AG09319 (cell line): Measurements from ENCODE around the gene PSMD11.
"Not testable (repeated sequence)": the region's sequence is repeated elsewhere in the genome, so short reads cannot be mapped to it uniquely, and the experiment has no call there.

Experiments
- DNase-seq: peaks from one replicate; pipeline ENCODE4 v3.0.0-alpha.2; 2010; ENCODE audit warnings: low read depth; ENCODE audit errors: extremely low read depth
- CTCF ChIP-seq: IDR thresholded peaks from 2 replicates; pipeline ENCODE4 v1.5.1; 2011; ENCODE audit warnings: low read depth, mild to moderate bottlenecking, inconsistent platforms, low read length, moderate library complexity

The PSMD11 gene

GRCh38 chr17:32443827-32444300 lies 446 bp upstream of the PSMD11 start:
- DNase-seq, result no peak

GRCh38 chr17:32445074-32445415 lies 735 bp downstream of the PSMD11 start:
- no peak for DNase-seq
- TF ChIP-seq CTCF, result no peak

More at GRCh38 chr17:32443827-32444300, 446 bp upstream of the PSMD11 start:
- no peak for TF ChIP-seq CTCF

GRCh38 chr17:32445497-32445896 lies 1.2 kb downstream of the PSMD11 start:
- no peak for DNase-seq

GRCh38 chr17:32445971-32446370 lies 1.7 kb downstream of the PSMD11 start:
- no peak for TF ChIP-seq CTCF
- DNase-seq, result no peak

More at GRCh38 chr17:32445497-32445896, 1.2 kb downstream of the PSMD11 start:
- no peak for TF ChIP-seq CTCF

- DNase-seq, result no peak
- no peak for TF ChIP-seq CTCF
Measured at GRCh38 chr17:32446949-32447348, 2.6 kb downstream of the PSMD11 start.

- no peak for DNase-seq
Measured at GRCh38 chr17:32449963-32450362, 5.7 kb downstream of the PSMD11 start.

GRCh38 chr17:32450379-32450778 lies 6.1 kb downstream of the PSMD11 start:
- not testable (repeated sequence) for DNase-seq

More at GRCh38 chr17:32449963-32450362, 5.7 kb downstream of the PSMD11 start:
- TF ChIP-seq CTCF, result no peak

GRCh38 chr17:32451879-32452278 lies 7.6 kb downstream of the PSMD11 start:
- DNase-seq, result no peak
- TF ChIP-seq CTCF, result no peak
